SK-N-SH treated with all-trans-retinoic acid at 6 μM for 48 hours (cell line): ENCODE data around the gene TMEM232.

ENCODE experiments used
- ATAC-seq: fragments of 200-7000 bp; cut with Tn5 transposase; 3 replicates; pipeline ENCODE4 v1.9.1; 2020; ENCODE audit warnings: mild to moderate bottlenecking, moderate library complexity
- ARNTL ChIP-seq: fragments of 450-650 bp; formaldehyde crosslinking; IDR thresholded peaks from 2 replicates; pipeline ENCODE4 v1.5.0; 2020; ENCODE audit warnings: low read depth, mild to moderate bottlenecking, moderate library complexity, borderline replicate concordance
- BACH2 ChIP-seq: fragments of 250-450 bp; sonication (Bioruptor Pico); IDR thresholded peaks from 2 replicates; pipeline ENCODE4 v1.9.0; 2021; ENCODE audit warnings: mild to moderate bottlenecking, borderline replicate concordance
- CREB5 ChIP-seq: fragments of 250-450 bp; sonication (Bioruptor Pico); IDR thresholded peaks from 2 replicates; pipeline ENCODE4 v1.5.1; 2020; ENCODE audit warnings: low read depth, mild to moderate bottlenecking, moderate library complexity
- CSDC2 ChIP-seq: fragments of 250-450 bp; sonication (Bioruptor Pico); IDR thresholded peaks from 2 replicates; pipeline ENCODE4 v1.5.0; 2020; ENCODE audit warnings: mild to moderate bottlenecking, moderate library complexity
- CSRNP3 ChIP-seq: fragments of 250-450 bp; sonication (Bioruptor Pico); IDR thresholded peaks from 2 replicates; pipeline ENCODE4 v1.5.1; 2021; ENCODE audit warnings: mild to moderate bottlenecking, moderate library complexity
- ESRRG ChIP-seq: fragments of 250-450 bp; sonication (Bioruptor Pico); IDR thresholded peaks from 2 replicates; pipeline ENCODE4 v1.6.1; 2021; ENCODE audit warnings: mild to moderate bottlenecking
- GLIS3 ChIP-seq: fragments of 250-450 bp; sonication (Bioruptor Pico); IDR thresholded peaks from 2 replicates; pipeline ENCODE4 v1.5.0; 2020; ENCODE audit warnings: mild to moderate bottlenecking, moderate library complexity
- OSR1 ChIP-seq: fragments of 250-450 bp; sonication (Bioruptor Pico); IDR thresholded peaks from 2 replicates; pipeline ENCODE4 v1.8.0; 2022; ENCODE audit warnings: moderate library complexity, mild to moderate bottlenecking, inconsistent platforms
- POU6F1 ChIP-seq: fragments of 250-450 bp; sonication (Bioruptor Pico); IDR thresholded peaks from 2 replicates; pipeline ENCODE4 v1.8.0; 2021; ENCODE audit warnings: low read depth, mild to moderate bottlenecking, moderate library complexity, borderline replicate concordance
- PPARA ChIP-seq: fragments of 250-450 bp; sonication (Bioruptor Pico); IDR thresholded peaks from 2 replicates; pipeline ENCODE4 v1.5.0; 2020; ENCODE audit warnings: mild to moderate bottlenecking, borderline replicate concordance
- RARB ChIP-seq: fragments of 250-450 bp; sonication (Bioruptor Pico); IDR thresholded peaks from 2 replicates; pipeline ENCODE4 v1.8.0; 2021; ENCODE audit warnings: mild to moderate bottlenecking, moderate library complexity
- TCF4 ChIP-seq: fragments of 250-450 bp; sonication (Bioruptor Pico); IDR thresholded peaks from 2 replicates; pipeline ENCODE4 v1.8.0; 2021; ENCODE audit warnings: mild to moderate bottlenecking, moderate library complexity, borderline replicate concordance
- TSHZ2 ChIP-seq: fragments of 250-450 bp; sonication (Bioruptor Pico); IDR thresholded peaks from 2 replicates; pipeline ENCODE4 v1.5.0; 2020; ENCODE audit warnings: mild to moderate bottlenecking, moderate library complexity
- ZC3H10 ChIP-seq: fragments of 250-450 bp; sonication (Bioruptor Pico); IDR thresholded peaks from 2 replicates; pipeline ENCODE4 v1.5.1; 2021; ENCODE audit warnings: mild to moderate bottlenecking, moderate library complexity
- ZFP3 ChIP-seq: fragments of 250-450 bp; sonication (Bioruptor Pico); IDR thresholded peaks from 2 replicates; pipeline ENCODE4 v1.5.0; 2020; ENCODE audit warnings: mild to moderate bottlenecking, moderate library complexity
- ZFP30 ChIP-seq: fragments of 450-650 bp; formaldehyde crosslinking; IDR thresholded peaks from 2 replicates; pipeline ENCODE4 v1.5.0; 2022; ENCODE audit warnings: mild to moderate bottlenecking, moderate library complexity
- ZNF565 ChIP-seq: fragments of 450-650 bp; formaldehyde crosslinking; conservative IDR thresholded peaks from 2 replicates; pipeline ENCODE4 v1.5.0; 2020; ENCODE audit warnings: low read depth, mild to moderate bottlenecking, moderate library complexity
- ZNF70 ChIP-seq: fragments of 450-650 bp; formaldehyde crosslinking; IDR thresholded peaks from 2 replicates; pipeline ENCODE4 v1.5.0; 2020; ENCODE audit warnings: mild to moderate bottlenecking, moderate library complexity
- ZNF8 ChIP-seq: fragments of 450-650 bp; formaldehyde crosslinking; IDR thresholded peaks from 2 replicates; pipeline ENCODE4 v1.5.0; 2020; ENCODE audit warnings: mild to moderate bottlenecking, moderate library complexity

Gene TMEM232

GRCh38 chr5:110514030-110514429 lies 212.4 kb downstream of the TMEM232 start:
- peak; percentile 57; the same call in 1 of the 2 replicates for TF ChIP-seq TCF4
- TF ChIP-seq ESRRG: no peak
- TF ChIP-seq TSHZ2 (CRISPR knock-in tag): no peak; the same call in 1 of the 2 replicates
- TF ChIP-seq ZC3H10 (CRISPR knock-in tag): no peak

GRCh38 chr5:110512266-110512665 lies 214.2 kb downstream of the TMEM232 start:
- no peak for ATAC-seq
- TF ChIP-seq ZC3H10 (CRISPR knock-in tag): no peak

More at GRCh38 chr5:110514030-110514429, 212.4 kb downstream of the TMEM232 start:
- no peak for ATAC-seq

GRCh38 chr5:110510146-110510545 lies 216.3 kb downstream of the TMEM232 start:
- ATAC-seq: no peak
- TF ChIP-seq TSHZ2 (CRISPR knock-in tag): no peak

GRCh38 chr5:110507972-110508371 lies 218.5 kb downstream of the TMEM232 start:
- ATAC-seq: no peak
- TF ChIP-seq TCF4 (no peak), OSR1 (CRISPR knock-in tag) (no peak), CREB5 (no peak)

- ATAC-seq: no peak
- TF ChIP-seq CREB5 (no peak), POU6F1 (CRISPR knock-in tag) (no peak), PPARA (CRISPR knock-in tag) (no peak), ZFP30 (CRISPR knock-in tag) (no peak), GLIS3 (no peak), ZC3H10 (CRISPR knock-in tag) (no peak), ZNF8 (no peak), ARNTL (CRISPR knock-in tag) (no peak), ZNF70 (CRISPR knock-in tag) (no peak), CSRNP3 (CRISPR knock-in tag) (no peak), TCF4 (no peak), TSHZ2 (CRISPR knock-in tag) (no peak), ZNF565 (CRISPR knock-in tag) (no peak), ZFP3 (CRISPR knock-in tag) (no peak), CSDC2 (no peak), RARB (CRISPR knock-in tag) (no peak), BACH2 (CRISPR knock-in tag) (no peak)
Observed at GRCh38 chr5:110506378-110506777, 220.1 kb downstream of the TMEM232 start.
